Measurements from ENCODE around the gene KIAA1217. TPM values are rescaled to one million over a fixed set of nuclear protein-coding genes. Genes with fewer than 3 reads are reported as not detected.

The KIAA1217 gene
- total RNA-seq, 1 experiment from 2014 or later = 7.8 TPM

DNA sequence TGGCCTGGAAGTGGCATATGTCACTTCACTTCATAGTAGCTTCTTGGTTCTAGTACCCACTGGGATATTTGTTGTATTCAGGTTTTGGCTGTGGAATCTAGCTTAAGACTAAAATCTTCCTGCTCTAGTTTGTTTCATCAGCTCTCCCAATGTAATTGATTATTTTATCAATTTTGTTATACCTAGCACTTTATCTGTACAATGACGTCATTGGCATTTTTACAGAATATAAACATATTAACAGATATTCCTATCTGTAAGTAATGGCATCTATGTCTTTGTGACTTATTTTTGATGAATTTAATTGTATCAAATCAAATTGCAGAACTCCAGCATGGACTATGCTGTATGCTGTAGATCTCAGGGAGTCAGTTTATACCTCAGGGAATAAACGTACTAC, 19.7 kb downstream of the KIAA1217 start:
- Histone ChIP-seq H3K4me3 (replicated peaks in 1 of 2; ENCODE audit: low read depth in 1 of 2, low read length in 2 of 2) (no peak overlapping the region), H3K36me3 (ENCODE audit: control insufficient read depth in 1 of 2, insufficient read depth in 2 of 2, low read length in 2 of 2) (no peaks in the 10 kb centered on the region), H3K27me3 (ENCODE audit: insufficient read depth, low read length) (0 out of 2 replicates have a peak, but pooled peaks cover 4% of the 10 kb centered on the region), H3K27ac (ENCODE audit: low read depth, low read length) (no peak overlapping the region), H3K79me2 (ENCODE audit: insufficient read depth, low read length) (no peaks in the 10 kb centered on the region), H3K4me1 (ENCODE audit: control insufficient read depth in 1 of 2, insufficient read depth in 2 of 2, low read length in 2 of 2) (no peaks in the 10 kb centered on the region), H2AFZ (ENCODE audit: low read depth, low read length, poor library complexity, severe bottlenecking) (no peak overlapping the region), H4K20me1 (ENCODE audit: insufficient read depth) (no peaks in the 10 kb centered on the region), H3K9me2 (ENCODE audit: insufficient read depth) (no peaks in the 10 kb centered on the region), H3K9ac (ENCODE audit: low read length) (no peak overlapping the region), H3K4me2 (ENCODE audit: low read length) (no peak overlapping the region), H3K9me3 (ENCODE audit: control insufficient read depth in 1 of 2, insufficient read depth in 1 of 2, low read depth in 1 of 2, low read length in 2 of 2) (no peaks in the 10 kb centered on the region)
- BruUV-seq (replicated peaks) = no TSS peak
- intact Hi-C loops (cut with micrococcal nuclease) = no loop called here
- ATAC-seq = no peak
- CTCF ChIA-PET = no interaction called here
- DNase-seq (ENCODE audit: low read depth, low spot score) = no peak
- POLR2A ChIA-PET = no interaction called here
- RAD21 ChIA-PET (ENCODE audit: low non-redundant PET in 1 of 2, low total read pairs in 2 of 2, uncharacterized antibody in 2 of 2, unreplicated experiment in 2 of 2) = no interaction called here
- TF ChIP-seq CEBPB (IDR thresholded peaks at IDR 0.05; ENCODE audit: low read depth) (no peak), ZNF274 (IDR thresholded peaks at IDR 0.05; ENCODE audit: low read depth, low read length) (no peak), JUND (IDR thresholded peaks at IDR 0.05) (no peak), POLR2A (IDR thresholded peaks at IDR 0.05; ENCODE audit: borderline replicate concordance, extremely low read depth, insufficient read depth, insufficient read length) (no peak), EZH2phosphoT487 (IDR thresholded peaks at IDR 0.05; ENCODE audit: borderline replicate concordance) (no peak), SIN3A (IDR thresholded peaks at IDR 0.05; ENCODE audit: low read depth) (no peak), YY1 (IDR thresholded peaks at IDR 0.05; ENCODE audit: extremely low read depth, insufficient replicate concordance, low read depth, low read length) (no peak), TCF7L2 (IDR thresholded peaks at IDR 0.05; ENCODE audit: borderline replicate concordance, extremely low read depth, insufficient read depth, insufficient read length) (no peak), EGR1 (IDR thresholded peaks at IDR 0.05; ENCODE audit: low read depth) (no peak)
- TF ChIP-seq, protein P1, sequence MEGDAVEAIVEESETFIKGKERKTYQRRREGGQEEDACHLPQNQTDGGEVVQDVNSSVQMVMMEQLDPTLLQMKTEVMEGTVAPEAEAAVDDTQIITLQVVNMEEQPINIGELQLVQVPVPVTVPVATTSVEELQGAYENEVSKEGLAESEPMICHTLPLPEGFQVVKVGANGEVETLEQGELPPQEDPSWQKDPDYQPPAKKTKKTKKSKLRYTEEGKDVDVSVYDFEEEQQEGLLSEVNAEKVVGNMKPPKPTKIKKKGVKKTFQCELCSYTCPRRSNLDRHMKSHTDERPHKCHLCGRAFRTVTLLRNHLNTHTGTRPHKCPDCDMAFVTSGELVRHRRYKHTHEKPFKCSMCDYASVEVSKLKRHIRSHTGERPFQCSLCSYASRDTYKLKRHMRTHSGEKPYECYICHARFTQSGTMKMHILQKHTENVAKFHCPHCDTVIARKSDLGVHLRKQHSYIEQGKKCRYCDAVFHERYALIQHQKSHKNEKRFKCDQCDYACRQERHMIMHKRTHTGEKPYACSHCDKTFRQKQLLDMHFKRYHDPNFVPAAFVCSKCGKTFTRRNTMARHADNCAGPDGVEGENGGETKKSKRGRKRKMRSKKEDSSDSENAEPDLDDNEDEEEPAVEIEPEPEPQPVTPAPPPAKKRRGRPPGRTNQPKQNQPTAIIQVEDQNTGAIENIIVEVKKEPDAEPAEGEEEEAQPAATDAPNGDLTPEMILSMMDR (IDR thresholded peaks at IDR 0.05 in 2 of 3, conservative IDR thresholded peaks at IDR 0.05 in 1 of 3; ENCODE audit: borderline replicate concordance in 1 of 3, insufficient read depth in 1 of 3, low read depth in 2 of 3, low read length in 2 of 3) = no peak
